Endothelial cell of umbilical vein (primary cell): ENCODE measurements around the gene CTF1. TPM values are rescaled to one million over a fixed set of nuclear protein-coding genes. Genes with fewer than 3 reads are reported as not detected.

Source experiments
- BruUV-seq: library from RNA; stranded (reverse); fragments of 400-500 nt; replicated peaks from 2 replicates; lab custom pipeline; 2021; lab: Mats Ljungman, UMichigan
- CTCF ChIA-PET: fragments of 300-600, 350-600 bp; sonication (Branson Sonifier 250); formaldehyde crosslinking; loops from one replicate; lab custom pipeline; 2021; ENCODE audit warnings: antibody characterized with exemption, inconsistent platforms; lab: Charles Lee
- POLR2A ChIA-PET: fragments of 300-600, 350-600 bp; sonication (Branson Sonifier 250); formaldehyde crosslinking; loops from one replicate; lab custom pipeline; 2021; ENCODE audit warnings: antibody characterized with exemption, inconsistent platforms; lab: Charles Lee
- DNase-seq: peaks from one replicate; pipeline ENCODE4 v3.0.0-alpha.2; 2011; ENCODE audit warnings: low read depth, low spot score
- FAIRE-seq: peaks from 2 replicates; lab custom pipeline; 2011; peaks lifted over from hg19 to GRCh38; lab: Jason Lieb, UNC
- H2AFZ ChIP-seq: 2 replicates; pipeline ENCODE4 v1.6.0; 2012; ENCODE audit warnings: low read depth, low read length, control low read depth, inconsistent platforms
- H3K27ac ChIP-seq: 2 replicates; pipeline ENCODE4 v1.5.1; 2011; ENCODE audit warnings: low read depth, mild to moderate bottlenecking, control low read depth, low read length, moderate library complexity; ENCODE audit not compliant: insufficient read depth
- H3K27me3 ChIP-seq, 2 experiments: 2 replicates each; pipeline versions ENCODE4 v1.6.0 to v1.6.1; 2011; ENCODE audit warnings: low read length in 2 of 2, mixed read lengths in 1 of 2; ENCODE audit not compliant: control insufficient read depth in 2 of 2, insufficient read depth in 2 of 2
- H3K36me3 ChIP-seq, 2 experiments: 2 replicates in 1 of 2; 3 replicates in 1 of 2; pipeline ENCODE4 v1.5.1; 2011; ENCODE audit warnings: low read length in 2 of 2, mild to moderate bottlenecking in 1 of 2, moderate library complexity in 1 of 2; ENCODE audit not compliant: control insufficient read depth in 2 of 2, insufficient read depth in 2 of 2; ENCODE audit errors: extremely low read depth in 1 of 2
- H3K4me1 ChIP-seq: 3 replicates; pipeline ENCODE4 v1.5.1; 2011; ENCODE audit warnings: mild to moderate bottlenecking, low read length; ENCODE audit not compliant: control insufficient read depth, insufficient read depth; ENCODE audit errors: extremely low read depth
- H3K4me2 ChIP-seq: 2 replicates; pipeline ENCODE4 v1.6.1; 2011; ENCODE audit warnings: low read length, control low read depth, mixed read lengths; ENCODE audit not compliant: insufficient read depth
- H3K4me3 ChIP-seq, 3 experiments: fragments of 200-600 bp in 1 of 3; sonication (generic), shearing (Covaris generic) in 1 of 3; replicated peaks in 1 of 3; 2 replicates each; pipeline ENCODE4 v1.5.1; 2011 to 2016; ENCODE audit warnings: control low read depth in 3 of 3, low read length in 3 of 3, mild to moderate bottlenecking in 2 of 3, inconsistent platforms in 1 of 3, low read depth in 1 of 3, moderate library complexity in 1 of 3; ENCODE audit not compliant: insufficient read depth in 1 of 3
- H3K79me2 ChIP-seq: 2 replicates; pipeline ENCODE4 v1.6.0; 2012; ENCODE audit warnings: low read length, inconsistent platforms; ENCODE audit not compliant: control insufficient read depth, insufficient read depth
- H3K9ac ChIP-seq: replicated peaks from 2 replicates; pipeline ENCODE3; 2011; ENCODE audit warnings: low read length, control low read depth; ENCODE audit not compliant: insufficient read depth; ENCODE audit errors: extremely low read depth
- H3K9me1 ChIP-seq: replicated peaks from 3 replicates; pipeline ENCODE4 v1.6.0; 2011; ENCODE audit warnings: mild to moderate bottlenecking, low read length; ENCODE audit not compliant: control insufficient read depth, insufficient read depth; ENCODE audit errors: extremely low read depth
- H3K9me3 ChIP-seq: replicated peaks from 2 replicates; pipeline ENCODE4 v1.5.1; 2012; ENCODE audit warnings: low read length, inconsistent platforms; ENCODE audit not compliant: control insufficient read depth, insufficient read depth
- H4K20me1 ChIP-seq: replicated peaks from 2 replicates; pipeline ENCODE3; 2011; ENCODE audit warnings: mild to moderate bottlenecking, low read length; ENCODE audit not compliant: control insufficient read depth, insufficient read depth; ENCODE audit errors: extremely low read depth
- CTCF ChIP-seq, 2 donors: IDR thresholded peaks; 1 replicate in 1 of 2; 2 replicates in 1 of 2; pipeline ENCODE4 v1.5.1; 2011; ENCODE audit warnings: low read length in 2 of 2, mild to moderate bottlenecking in 2 of 2, moderate library complexity in 2 of 2, control low read depth in 1 of 2, inconsistent platforms in 1 of 2, low read depth in 1 of 2; ENCODE audit not compliant: insufficient read depth in 1 of 2; ENCODE audit errors: extremely low read depth in 1 of 2
- EZH2 ChIP-seq: IDR thresholded peaks from 2 replicates; pipeline ENCODE4 v1.6.1; 2012; ENCODE audit warnings: borderline replicate concordance, low read depth, mild to moderate bottlenecking, moderate library complexity, low read length, inconsistent platforms; ENCODE audit not compliant: severe bottlenecking
- FOS ChIP-seq: IDR thresholded peaks from 2 replicates; pipeline ENCODE4 v1.6.1; 2011; ENCODE audit warnings: mild to moderate bottlenecking, low read length, moderate library complexity, borderline replicate concordance; ENCODE audit not compliant: insufficient read depth
- GATA2 ChIP-seq: IDR thresholded peaks from 2 replicates; pipeline ENCODE4 v1.7.0; 2011; ENCODE audit warnings: low read depth, mild to moderate bottlenecking, moderate library complexity, mixed read lengths, low read length; ENCODE audit not compliant: insufficient read length, insufficient read depth
- JUN ChIP-seq: IDR thresholded peaks from 2 replicates; pipeline ENCODE4 v1.6.1; 2011; ENCODE audit warnings: borderline replicate concordance, low read depth; ENCODE audit not compliant: insufficient read length, insufficient read depth
- MAX ChIP-seq: IDR thresholded peaks from 2 replicates; pipeline ENCODE4 v1.6.1; 2011; ENCODE audit not compliant: insufficient read depth, insufficient read length
- MYC ChIP-seq: IDR thresholded peaks from one replicate; pipeline ENCODE4 v1.6.1; 2011; ENCODE audit warnings: mild to moderate bottlenecking, low read depth, low read length
- POLR2A ChIP-seq: IDR thresholded peaks from 2 replicates; pipeline ENCODE4 v1.6.1; 2012; ENCODE audit warnings: low read depth, mild to moderate bottlenecking, control low read depth, low read length
- POLR2AphosphoS5 ChIP-seq: IDR thresholded peaks from 2 replicates; pipeline ENCODE4 v1.6.1; 2012; ENCODE audit warnings: low read depth, mild to moderate bottlenecking, control low read depth, low read length, moderate library complexity; ENCODE audit not compliant: insufficient read depth
- dilution Hi-C: fragments of 300-500 bp; cut with MboI; formaldehyde crosslinking; loops from one replicate; pipeline ENCODE4 v1.15.0; 2019; ENCODE audit warnings: low sequenced_read_pairs; ENCODE audit not compliant: extremely low pct_ligation_motif_present
- intact Hi-C: fragments of 100-400 bp; cut with micrococcal nuclease; formaldehyde crosslinking; loops from one replicate; pipeline ENCODE4 v1.10.0; 2022
- polyA plus RNA-seq, 4 experiments: library from polyadenylated mRNA; depleted of rRNA in 3 of 4; stranded (reverse) in 3 of 4; unstranded in 1 of 4; fragments of >200 nt; gene quantifications; 2 replicates each; pipeline versions ENCODE4 v1.2.1 to v1.2.3, GENCODE V29; 2011 to 2012; ENCODE audit warnings: missing spikeins in 1 of 4
- total RNA-seq: library from RNA; stranded (reverse); gene quantifications from 2 replicates; pipeline ENCODE4 v1.2.3, GENCODE V29; 2021

The CTF1 gene
- total and polyA plus RNA-seq, 2 donors (not counting 3 experiments of a cell fraction or from before 2014, with no cell fraction given), result 1.5 to 4.7 TPM

- H3K4me2 ChIP-seq, result peak overlapping the region; percentile 44
- no peak overlapping the region for H3K9ac ChIP-seq
- H3K4me3 ChIP-seq, result peak overlapping the region in 2 of 3 experiments; percentile 39 to 87
- FAIRE-seq (no peak), DNase-seq (no peak)
- H2AFZ ChIP-seq, result no peak overlapping the region
- peaks cover 2% of the 10 kb centered on the region for H3K4me1 ChIP-seq
- no peak overlapping the region for H3K27ac ChIP-seq
- peaks cover 0 to 18% of the 10 kb centered on the region in 2 experiments for H3K36me3 ChIP-seq
- TF ChIP-seq CTCF (IDR thresholded peaks at IDR 0.05; ENCODE audit: extremely low read depth in 1 of 2, insufficient read depth in 1 of 2, low read depth in 1 of 2, low read length in 2 of 2) (no peak), FOS (no peak), MAX (no peak), POLR2A (no peak), POLR2AphosphoS5 (no peak), EZH2 (no peak), MYC (no peak), JUN (no peak), GATA2 (no peak)
- POLR2A ChIA-PET, result no interaction called here
- no peaks in the 10 kb centered on the region for H3K27me3 ChIP-seq
- BruUV-seq, result no TSS peak
- H3K79me2 ChIP-seq, result no peaks in the 10 kb centered on the region
- dilution Hi-C loops (no loop called here), intact Hi-C loops (loop anchor here (5.0 kb wide), 1 partner anchor 163 kb away; the partner anchor contains the start of genes CFAP119 and RNF40)
- no peaks in the 10 kb centered on the region for H3K9me3 ChIP-seq
- no peaks in the 10 kb centered on the region for H3K9me1 ChIP-seq
- CTCF ChIA-PET, result interaction anchor here (1.6 kb wide), 1 partner anchor 80 kb away, joined by 9 read pairs; no protein-coding TSS in a partner anchor
- H4K20me1 ChIP-seq, result no peaks in the 10 kb centered on the region
Measured at GRCh38 chr16:30924913-30925631, 28.7 kb downstream of the CTF1 start.
